Stimulated activated naive CD4-positive, alpha-beta T cell (primary cell): ENCODE results near the gene GNG4.
"Not testable (repeated sequence)": the region's sequence is repeated elsewhere in the genome, so short reads cannot be mapped to it uniquely, and the experiment has no call there.

Source experiments
- DNase-seq, 6 experiments: peaks; one replicate each; lab custom pipeline; 2025; lab: John Stamatoyannopoulos, UW

Gene GNG4

GRCh38 chr1:235582130-235582529, 67.5 kb downstream of the GNG4 start:
- no peak for DNase-seq

- no peak for DNase-seq
These were observed 69.7 kb downstream of the GNG4 start for GRCh38 chr1:235579891-235580290.

DNA sequence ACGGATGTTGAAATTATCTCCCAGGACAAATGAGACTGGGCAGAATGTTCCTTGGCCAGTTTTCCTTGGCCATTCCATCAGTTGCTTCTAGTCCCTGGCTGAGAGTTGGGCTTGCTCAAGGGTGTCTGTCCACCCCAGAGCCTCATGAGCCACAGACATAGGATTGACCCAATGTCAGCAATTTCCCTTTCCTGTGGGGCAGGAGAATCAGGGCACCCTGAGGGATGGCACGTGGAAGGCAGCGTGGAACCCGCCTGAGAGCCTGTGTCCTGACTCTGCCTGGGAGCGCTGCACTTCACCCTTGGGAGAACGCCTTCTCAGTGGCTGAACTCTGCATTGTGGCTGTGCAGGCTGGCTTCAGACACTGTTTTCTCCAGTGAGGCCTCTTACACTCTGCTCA, 74.0 kb downstream of the GNG4 start:
- DNase-seq, result no peak

- no peak for DNase-seq
These were observed 75.7 kb downstream of the GNG4 start for GRCh38 chr1:235573880-235574279.

DNA sequence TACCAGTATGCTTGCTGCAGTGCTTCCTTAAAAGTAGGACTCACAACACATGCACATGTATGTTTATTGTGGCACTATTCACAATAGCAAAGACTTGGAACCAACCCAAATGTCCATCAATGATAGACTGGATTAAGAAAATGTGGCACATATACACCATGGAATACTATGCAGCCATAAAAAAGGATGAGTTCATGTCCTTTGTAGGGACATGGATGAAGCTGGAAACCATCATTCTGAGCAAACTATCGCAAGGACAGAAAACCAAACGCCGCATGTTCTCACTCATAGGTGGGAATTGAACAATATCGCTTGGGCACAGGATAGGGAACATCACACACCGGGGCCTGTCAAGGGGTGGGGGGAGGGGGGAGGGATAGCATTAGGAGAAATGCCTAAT, 76.6 kb downstream of the GNG4 start:
- not testable (repeated sequence) for DNase-seq

DNA sequence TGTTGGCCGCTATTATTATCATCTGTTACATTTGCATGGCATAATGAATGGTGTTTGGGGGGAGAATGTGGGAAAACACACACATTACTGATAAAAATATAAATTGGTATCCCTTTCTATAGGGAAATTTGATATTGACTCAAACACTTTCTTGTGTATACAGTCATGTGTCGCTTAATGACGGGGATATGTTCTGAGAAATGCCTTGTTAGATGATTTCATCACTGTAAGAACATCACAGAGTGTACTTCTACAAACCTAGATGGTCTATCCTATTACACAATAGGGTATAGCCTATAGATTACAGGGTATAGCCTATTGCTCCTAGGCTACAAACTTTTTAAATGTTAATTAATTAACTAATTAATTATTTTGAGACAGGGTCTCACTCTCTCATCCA, 78.1 kb downstream of the GNG4 start:
- no peak for DNase-seq

DNA sequence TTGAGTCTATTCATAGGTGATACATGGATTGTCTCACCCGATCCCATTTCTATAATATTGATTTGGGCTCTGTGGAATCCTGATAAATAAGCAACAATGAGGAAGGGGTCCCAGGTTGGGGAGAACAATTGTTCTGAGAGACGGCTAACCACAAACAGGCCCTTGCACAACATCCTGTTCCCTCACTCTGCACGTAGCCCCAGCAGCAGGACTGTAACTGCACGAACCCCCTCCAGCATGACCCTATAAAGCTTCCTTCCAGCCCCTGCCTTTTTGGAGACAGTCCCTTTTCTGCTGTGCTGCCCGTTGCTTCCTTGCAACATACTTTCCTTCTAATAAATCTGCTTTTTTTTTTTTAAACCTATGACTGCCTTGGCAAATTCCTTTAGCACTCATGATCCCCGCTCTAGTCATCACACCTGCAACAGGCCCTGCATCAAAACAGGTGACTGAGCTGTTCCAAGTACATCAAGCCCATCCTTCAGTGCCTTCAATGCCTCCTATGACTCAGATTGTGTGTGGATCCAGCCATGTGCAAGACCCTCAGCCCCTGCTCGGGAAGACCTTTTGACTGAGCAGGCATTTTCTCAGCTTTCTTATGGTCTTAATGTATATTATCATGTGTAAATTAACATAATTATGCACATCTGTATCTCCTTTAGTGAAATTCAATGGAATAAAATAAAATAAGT, 81.6 kb downstream of the GNG4 start:
- DNase-seq, result no peak

- DNase-seq, result no peak
These were observed 83.5 kb downstream of the GNG4 start for GRCh38 chr1:235566084-235566483.

DNA sequence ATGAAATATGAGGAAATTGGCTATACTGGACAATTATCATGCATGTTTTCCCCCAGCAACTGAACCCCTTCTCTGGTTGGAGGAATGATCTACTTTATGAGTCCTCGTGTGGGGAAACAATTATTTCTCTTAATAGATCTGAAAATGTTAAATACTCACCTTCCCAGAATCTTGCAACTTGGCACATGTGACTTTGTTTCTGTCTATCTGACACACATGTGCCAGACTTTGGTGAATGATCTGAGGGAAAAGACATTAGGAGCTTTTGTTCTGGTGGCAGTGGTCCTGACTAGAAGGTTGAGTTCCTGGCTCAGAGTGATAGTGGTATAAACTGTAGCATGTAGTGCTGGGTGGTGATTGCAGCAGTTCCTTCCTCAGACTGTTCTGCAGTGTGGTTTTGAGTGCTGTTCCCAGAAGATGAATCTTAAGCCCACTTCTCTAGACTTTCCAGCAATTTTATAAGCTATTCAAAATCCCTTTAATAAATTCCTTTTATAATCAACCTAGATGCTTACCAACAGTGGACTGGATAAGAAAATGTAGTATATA, 86.0 kb downstream of the GNG4 start:
- DNase-seq, result no peak

DNA sequence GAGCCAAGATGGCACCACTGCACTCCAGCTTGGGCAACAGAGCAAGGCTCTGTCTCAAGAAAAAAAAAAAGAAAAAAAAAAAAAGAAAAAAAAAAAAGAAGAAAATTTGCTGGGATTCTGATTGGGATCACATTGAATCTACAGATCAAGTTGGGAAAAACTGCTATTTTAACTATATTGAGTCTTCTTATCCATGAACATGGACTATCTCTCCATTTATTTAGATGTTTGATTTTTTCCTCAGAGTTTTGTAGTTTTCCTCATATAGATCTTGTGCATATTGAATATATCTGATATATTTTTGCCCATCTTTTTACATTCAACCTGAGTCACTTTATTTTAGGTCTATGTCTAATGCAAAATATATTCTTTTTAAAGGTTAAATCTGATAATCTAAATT, 87.0 kb downstream of the GNG4 start:
- no peak for DNase-seq

GRCh38 chr1:235558621-235559169, 90.9 kb downstream of the GNG4 start:
- DNase-seq, result no peak

DNA sequence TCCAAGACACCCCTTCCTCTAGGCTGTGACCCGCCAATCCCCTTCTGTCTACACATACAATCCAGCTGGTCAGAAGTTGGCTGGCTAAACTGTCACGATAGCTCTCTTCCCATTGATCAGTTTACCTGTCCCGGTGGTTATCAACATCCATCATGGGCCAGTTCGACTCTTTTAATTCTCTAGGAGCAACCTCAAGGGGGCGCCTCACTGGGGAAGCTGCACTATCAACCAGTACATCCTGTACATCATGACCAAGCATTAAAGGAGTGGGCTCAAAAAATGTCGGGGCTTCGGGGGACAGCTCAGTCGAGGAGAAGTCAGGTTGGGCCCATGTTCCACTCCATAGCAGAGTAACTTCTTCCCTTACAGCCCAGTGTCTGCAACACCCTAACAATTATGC, 92.1 kb downstream of the GNG4 start:
- no peak for DNase-seq

DNA sequence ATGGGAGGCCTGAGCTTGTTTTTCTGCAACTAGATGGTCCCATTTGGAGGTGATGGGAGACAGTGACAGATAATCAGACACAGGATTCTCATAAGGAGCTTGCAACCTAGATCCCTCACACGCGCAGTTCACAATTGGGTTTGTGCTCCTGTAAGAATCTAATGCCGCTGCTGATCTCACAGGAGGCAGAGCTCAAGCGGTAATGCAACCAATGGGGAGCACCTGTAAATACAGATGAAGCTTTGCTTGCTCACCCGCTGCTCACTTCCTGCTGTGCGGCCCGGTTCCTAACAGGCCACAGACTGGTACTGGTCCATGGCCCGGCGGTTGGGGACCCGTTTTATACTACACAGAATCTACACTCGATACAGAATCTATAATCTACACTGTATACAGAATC, 92.8 kb downstream of the GNG4 start:
- DNase-seq, result no peak

DNA sequence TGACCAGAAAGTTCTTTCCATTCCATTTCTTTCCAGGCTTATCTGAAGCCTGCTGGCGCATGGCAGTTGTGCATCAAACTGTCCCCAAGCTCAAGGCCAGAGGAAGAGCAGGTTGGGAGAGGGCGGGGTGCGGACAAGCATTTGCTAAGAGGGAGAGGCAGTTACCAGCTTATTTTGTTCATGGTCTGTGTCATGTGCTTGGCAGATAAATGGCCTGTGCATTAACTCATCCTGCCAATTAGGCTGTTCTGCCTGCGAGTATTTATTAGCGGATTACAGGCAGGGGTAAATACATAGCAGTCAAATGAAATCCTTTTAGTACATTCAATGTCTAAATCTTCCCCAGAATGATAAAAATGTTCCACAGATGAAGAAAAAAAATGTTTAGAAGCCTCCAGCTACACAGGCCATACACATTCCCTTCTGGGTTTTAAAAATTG, 96.5 kb downstream of the GNG4 start:
- DNase-seq, result no peak

- no peak for DNase-seq
These were observed 97.4 kb downstream of the GNG4 start for GRCh38 chr1:235552146-235552716.

DNA sequence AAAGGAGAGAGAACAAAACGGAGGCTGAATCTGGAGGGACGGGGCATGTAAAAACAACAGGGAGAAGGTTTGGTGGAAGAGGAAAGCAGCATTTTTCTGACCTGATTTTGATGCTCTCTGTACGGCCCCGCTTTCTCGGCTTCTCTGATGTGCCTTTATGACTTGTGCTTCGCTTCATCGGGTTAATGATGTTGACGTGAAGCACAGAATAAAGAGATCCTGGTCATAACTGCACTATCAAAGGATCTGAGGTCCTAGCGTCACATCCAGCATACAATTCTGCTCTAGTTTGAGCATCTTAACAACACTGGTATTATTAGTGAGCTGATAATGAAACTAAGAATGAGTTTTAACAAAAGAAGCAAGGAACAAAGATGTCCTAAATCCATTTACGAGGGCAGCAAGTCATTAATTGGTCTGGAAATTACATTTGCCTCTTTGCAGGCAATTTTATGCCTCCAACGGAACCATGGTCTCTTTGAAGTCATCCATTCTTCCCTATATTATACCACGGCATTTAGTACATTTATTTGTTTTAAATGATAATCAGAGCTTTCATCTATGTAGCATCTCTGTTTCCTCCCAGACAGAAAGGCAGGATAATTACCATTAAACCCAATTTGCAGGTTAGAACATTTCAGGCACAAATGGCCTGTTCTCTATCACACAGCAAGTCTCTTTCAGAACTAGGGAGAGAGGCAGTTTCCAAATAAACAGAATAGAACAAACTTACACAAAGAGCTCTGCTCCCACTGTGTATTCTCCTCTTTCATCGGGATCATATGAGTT, 100.0 kb downstream of the GNG4 start:
- DNase-seq, result no peak

- DNase-seq, result not testable (repeated sequence)
These were observed 103.0 kb downstream of the GNG4 start for GRCh38 chr1:235546369-235547155.

GRCh38 chr1:235545292-235545930, 104.2 kb downstream of the GNG4 start:
- DNase-seq, result no peak

GRCh38 chr1:235542845-235543244, 106.7 kb downstream of the GNG4 start:
- not testable (repeated sequence) for DNase-seq

DNA sequence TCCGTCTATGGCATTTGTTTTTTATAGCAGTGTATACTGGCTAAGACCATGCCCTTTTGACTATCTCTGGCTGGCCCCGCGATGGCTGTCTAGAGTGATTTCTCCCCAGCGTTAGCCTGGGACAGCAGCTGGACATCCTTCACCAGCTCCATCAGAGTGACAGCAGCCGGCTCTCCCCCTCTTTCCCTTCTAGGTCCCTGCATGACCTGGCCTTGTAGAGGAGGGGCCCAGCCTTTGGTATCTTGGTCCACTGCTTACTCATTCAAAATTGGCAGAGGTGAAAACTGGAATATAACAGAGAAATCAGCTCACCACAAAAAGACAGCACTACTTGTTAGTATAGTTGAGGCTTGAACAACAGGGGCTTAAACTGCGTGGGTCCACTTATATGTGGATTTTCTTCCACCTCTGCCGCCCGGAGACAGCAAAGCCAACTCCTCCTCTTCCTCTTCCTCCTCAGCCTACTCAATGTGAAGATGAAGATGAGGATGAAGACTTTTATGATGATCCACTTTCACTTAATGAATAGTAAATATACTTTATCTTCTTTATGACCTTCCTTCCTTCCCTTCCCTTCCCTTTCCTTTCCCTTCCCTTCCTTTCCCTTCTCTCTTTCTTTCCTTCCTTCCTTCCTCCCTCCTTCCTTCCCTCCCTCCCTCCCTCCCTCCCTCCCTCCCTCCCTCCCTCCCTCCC, 116.0 kb downstream of the GNG4 start:
- no peak for DNase-seq

DNA sequence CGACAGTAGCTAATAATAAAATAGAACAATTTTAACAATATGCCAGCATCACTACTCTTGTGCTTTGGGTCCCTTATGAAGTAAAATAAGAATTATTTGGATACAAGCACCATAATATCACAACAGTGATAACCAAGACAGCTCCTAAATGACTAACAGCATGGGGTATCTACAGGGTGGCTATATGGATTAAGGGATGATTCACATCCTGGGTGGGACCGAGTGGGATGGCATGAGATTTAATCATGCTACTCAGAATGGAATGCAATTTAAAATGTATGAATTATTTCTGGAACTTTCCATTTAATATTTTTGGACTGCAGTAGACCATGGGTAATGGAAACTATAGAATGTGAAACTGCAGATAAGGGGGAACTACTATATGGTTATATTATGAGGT, 117.2 kb downstream of the GNG4 start:
- DNase-seq, result no peak
